HG02678 (cell line): ENCODE results near the gene VARS2.
"Not testable (repeated sequence)": the region's sequence is repeated elsewhere in the genome, so short reads cannot be mapped to it uniquely, and the experiment has no call there.

Source experiments
- ATAC-seq: cut with Tn5 transposase; IDR thresholded peaks from one replicate; pipeline ENCODE4 v1.9.1; 2021; ENCODE audit warnings: mild to moderate bottlenecking, moderate library complexity; ENCODE audit not compliant: unreplicated experiment

The VARS2 gene

DNA sequence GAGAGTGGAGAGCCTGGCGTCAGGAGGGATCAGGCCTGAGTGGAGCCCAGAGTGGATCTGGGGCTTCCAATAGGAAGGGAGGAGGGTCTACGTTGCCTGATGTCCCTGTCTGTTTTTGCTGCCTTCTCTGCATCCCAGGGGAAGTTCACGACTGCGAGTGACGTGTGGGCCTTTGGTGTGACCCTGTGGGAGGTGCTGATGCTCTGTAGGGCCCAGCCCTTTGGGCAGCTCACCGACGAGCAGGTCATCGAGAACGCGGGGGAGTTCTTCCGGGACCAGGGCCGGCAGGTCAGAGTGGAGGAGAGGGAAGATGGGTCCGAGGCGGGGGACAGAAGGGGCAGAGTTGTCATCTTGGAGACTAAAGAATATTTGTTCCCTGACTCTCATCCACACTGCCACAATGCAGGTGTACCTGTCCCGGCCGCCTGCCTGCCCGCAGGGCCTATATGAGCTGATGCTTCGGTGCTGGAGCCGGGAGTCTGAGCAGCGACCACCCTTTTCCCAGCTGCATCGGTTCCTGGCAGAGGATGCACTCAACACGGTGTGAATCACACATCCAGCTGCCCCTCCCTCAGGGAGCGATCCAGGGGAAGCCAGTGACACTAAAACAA is 15.2 kb upstream of the VARS2 start:
- ATAC-seq = no peak

GRCh38 chr6:30900863-30901417 is 13.1 kb upstream of the VARS2 start:
- no peak for ATAC-seq

DNA sequence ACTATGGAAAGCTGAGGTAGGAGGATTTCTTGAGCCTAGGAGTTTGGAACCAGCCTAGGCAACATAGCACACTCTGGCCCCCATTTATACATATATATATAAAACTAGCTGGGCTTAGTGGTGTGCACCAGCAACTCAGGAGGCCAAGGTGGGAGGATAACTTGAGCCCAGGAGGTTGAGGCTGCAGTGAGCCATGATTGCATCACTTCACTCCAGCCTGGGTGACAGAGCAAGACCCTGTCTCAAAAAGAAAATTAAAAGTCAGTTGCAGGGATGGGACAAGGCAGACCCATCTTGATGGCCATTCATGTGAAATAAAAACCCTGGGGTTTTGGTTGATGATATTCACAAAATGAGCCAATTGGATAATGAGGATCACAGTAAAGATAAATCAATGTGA is 12.6 kb upstream of the VARS2 start:
- no peak for ATAC-seq

DNA sequence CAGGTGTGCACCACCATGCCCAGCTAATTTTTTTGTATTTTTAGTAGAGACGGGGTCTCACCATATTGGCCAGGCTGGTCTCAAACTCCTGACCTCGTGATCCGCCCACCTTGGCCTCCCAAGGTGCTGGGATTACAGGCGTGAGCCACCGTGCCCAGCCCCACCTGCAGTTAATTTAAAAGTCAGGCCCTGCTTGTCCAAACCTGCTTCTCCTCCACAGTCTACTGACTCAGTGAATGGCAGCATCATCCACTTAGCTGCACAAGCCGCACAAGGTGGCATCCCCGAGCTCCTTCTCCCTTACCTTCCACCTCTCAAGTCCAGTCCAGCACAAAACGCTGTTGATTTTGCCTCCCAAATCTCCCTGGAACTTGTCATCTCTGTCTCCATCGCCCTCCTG is 11.8 kb upstream of the VARS2 start:
- ATAC-seq = not testable (repeated sequence)

DNA sequence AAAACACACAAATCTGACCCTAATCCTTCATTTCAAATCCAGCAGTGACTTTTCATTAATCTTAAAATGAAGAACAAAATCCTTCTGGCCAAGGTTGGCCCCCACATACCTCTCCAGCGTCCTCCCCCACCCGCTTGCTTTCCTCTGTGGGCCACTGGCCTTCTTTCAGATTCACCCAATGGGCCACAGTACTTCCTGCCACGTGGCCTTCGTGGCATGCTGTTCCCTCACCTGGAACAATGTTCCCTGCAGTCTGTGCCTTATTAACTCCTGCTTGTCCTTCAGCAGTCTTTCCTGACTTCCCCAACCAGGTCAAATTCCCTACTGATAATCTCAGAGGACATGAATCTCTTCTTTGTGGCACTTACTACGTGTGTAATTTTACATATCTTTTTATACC is 11.3 kb upstream of the VARS2 start:
- ATAC-seq = no peak

DNA sequence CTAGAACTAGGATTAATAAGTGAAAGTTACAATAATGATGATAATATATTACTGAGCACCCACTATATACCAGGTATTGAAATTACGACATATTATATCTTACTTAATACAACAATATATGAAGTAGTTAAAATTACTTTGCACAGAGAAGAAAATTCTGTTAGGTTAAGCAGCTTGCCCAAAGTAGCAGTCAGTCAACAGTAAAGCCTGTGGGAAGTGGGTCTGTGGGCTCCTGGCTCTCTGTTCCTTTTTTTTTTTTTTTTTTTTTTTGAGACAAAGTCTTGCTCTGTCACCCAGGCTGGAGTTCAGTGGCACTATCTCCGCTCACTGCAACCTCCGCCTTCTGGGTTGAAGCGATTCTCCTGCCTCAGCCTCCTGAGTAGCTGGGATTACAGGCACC is 10.8 kb upstream of the VARS2 start:
- ATAC-seq = no peak

GRCh38 chr6:30907290-30907757 is 6.7 kb upstream of the VARS2 start:
- ATAC-seq = not testable (repeated sequence)

- ATAC-seq = peak; percentile 91
Measured at GRCh38 chr6:30907758-30908591, 6.1 kb upstream of the VARS2 start, which contains the start of gene GTF2H4. TSS of gene GTF2H4 (plus strand) at chr6:30908207.

DNA sequence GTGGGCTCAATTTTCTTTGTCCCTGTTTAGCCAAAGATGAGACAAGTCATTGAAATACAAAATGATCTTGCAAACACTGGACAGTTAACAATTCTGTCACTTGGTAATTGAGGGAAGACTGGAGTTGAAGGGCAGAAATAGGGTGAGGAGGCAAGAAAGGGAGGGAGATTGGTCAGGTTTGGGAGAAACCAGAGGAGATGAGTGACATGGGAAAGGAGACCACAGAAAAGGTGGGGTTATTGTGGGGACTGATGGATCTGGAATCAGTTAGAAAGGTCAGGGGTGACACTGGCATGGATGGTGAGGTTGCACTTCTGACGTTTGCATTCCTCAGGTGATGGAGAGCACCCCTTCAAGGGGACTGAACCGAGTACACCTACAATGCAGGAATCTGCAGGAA is 5.3 kb upstream of the VARS2 start:
- no peak for ATAC-seq

DNA sequence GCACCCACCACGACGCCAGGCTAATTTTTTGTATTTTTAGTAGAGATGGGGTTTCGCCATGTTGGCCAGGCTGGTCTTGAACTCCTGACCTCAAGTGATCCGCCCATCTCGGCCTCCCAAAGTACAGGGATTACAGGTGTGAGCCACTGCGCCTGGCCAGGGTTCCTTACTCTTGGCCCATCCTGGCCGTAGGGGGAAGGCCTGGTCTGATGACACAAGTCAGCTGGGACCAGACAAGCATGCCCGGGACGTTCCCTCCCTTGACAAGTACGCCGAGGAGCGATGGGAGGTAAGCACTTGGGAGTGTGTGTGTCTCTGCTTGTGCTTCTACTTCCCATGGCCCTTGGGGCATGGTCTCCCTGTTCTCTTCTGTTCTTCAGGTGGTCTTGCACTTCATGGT is 3.6 kb upstream of the VARS2 start:
- ATAC-seq = not testable (repeated sequence)

DNA sequence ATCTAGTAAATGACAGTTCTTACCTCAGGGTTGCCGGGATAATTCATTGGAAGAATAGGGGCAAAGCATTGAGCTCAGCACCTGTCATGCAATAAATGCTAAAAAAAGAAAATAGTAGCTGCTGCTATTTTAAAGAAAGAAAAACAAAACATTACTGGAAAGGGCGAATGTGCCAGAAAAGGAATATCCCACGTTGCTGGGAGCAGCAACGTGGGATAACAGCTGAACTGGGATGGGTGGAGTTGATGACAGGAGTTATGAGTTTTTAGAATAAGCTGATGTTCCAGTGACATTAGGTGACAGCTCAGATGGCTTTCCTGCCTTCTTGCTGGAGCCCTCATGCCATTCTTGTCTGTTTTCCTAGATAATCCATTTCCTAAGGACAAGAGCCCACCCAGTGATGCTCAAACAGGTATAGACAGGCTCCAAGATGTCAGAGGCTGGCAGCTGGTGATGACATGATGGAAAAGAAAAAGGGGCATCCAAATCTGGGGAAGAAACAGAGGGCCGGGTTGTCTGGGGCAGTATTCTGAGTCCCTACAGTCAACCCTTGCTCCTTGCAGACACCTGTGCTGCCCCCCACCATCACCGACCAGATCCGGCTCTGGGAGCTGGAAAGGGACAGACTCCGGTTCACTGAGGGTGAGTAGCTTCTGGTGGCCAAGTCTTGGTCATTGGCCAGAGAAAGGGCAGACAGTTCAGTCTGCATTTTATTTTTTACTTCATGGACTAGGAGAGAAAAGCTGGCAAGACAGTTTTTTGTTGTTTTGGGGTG is 1.1 kb upstream of the VARS2 start:
- ATAC-seq = no peak

DNA sequence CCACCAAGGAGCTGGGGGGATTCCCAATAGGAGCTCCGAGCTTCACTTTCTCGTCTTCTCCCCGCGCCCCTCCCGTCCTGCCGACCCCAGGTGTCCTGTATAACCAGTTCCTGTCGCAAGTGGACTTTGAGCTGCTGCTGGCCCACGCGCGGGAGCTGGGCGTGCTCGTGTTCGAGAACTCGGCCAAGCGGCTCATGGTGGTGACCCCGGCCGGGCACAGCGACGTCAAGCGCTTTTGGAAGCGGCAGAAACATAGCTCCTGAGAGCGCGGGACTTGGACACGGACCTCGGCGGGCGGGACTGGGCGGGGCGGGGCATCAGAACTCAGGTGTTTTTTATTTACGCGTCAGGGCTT is 340 bp upstream of the VARS2 start:
- no peak for ATAC-seq

DNA sequence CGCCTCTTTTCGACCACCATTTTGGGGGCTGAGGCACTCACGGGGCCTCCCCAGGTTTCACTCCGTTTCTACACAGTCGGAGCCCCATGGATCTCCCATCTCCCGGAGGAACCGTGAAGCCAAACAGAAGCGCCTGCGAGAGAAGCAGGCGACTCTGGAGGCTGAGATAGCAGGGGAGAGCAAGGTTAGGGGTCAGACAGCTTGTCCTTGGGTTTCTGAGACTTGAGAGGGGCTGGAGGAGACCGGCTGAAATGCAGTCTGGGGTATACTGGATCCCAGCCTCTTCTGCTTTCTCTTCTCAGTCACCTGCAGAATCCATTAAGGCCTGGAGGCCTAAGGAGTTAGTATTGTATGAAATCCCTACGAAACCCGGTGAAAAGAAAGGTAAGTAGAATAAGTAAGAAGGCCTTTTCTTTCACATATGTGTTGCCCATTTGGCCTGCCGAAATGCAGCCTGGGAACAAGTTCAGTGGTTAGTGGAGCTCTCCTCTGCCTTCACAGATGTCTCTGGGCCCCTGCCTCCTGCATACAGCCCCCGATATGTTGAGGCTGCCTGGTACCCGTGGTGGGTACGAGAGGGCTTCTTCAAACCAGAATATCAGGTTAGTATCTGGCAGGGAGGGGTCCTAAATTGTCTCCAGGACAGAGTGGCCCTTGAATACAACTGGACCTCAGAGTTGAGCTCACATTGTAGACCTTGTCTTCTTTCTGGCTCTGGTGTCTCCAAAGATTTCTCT is 984 bp downstream of the VARS2 start:
- ATAC-seq = no peak

DNA sequence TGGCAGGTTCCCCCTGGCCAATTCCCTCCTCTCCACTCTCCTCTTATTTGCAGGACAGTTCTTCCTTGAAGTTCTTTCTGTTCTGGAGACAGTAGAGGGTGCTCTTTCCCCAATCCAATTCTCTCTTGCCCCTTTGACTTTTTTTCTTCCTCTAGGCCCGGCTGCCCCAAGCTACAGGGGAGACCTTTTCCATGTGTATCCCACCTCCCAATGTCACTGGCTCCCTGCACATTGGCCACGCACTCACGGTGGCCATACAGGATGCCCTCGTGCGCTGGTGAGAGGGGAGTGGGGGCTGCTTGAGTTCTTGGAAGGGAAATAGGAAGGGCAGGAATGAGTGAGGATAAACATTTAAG is 1.5 kb downstream of the VARS2 start:
- ATAC-seq = no peak

DNA sequence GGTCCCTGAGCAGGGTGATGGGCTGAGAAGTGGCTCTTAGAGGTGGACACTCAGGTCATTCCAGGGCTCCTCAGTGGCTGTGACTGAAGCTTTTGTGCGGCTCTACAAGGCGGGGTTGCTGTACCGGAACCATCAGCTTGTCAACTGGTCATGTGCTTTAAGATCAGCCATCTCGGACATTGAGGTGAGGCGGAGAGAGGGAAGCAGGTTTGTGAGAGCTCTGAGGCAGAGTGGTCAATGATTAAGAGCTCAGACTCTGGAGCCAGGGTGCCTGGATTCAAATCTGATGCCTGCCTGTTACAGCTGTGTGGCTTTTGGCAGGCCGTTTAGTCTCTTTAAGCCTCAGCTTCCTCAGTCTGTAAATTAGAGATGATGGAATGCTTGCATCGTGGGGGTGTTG is 3.0 kb downstream of the VARS2 start:
- ATAC-seq = no peak

GRCh38 chr6:30917487-30917886 is 3.4 kb downstream of the VARS2 start:
- ATAC-seq = no peak

- no peak for ATAC-seq
Measured at GRCh38 chr6:30918670-30919069, 4.6 kb downstream of the VARS2 start.

DNA sequence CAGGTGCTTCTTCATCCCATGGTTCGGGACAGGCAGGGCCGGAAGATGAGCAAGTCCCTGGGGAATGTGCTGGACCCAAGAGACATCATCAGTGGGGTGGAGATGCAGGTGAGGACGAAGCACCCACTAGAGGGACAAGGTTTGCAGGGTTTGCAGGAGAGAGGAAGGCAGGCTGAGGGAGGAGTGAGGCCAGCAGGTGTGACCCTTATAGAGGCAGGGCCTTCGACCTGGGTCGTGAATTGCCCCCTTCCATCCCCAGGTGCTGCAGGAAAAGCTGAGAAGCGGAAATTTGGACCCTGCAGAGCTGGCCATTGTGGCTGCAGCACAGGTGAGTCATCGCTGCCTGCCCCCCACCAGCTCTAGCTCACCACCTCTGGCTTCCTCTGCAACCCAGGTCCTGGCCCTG is 8.4 kb downstream of the VARS2 start:
- ATAC-seq = no peak

DNA sequence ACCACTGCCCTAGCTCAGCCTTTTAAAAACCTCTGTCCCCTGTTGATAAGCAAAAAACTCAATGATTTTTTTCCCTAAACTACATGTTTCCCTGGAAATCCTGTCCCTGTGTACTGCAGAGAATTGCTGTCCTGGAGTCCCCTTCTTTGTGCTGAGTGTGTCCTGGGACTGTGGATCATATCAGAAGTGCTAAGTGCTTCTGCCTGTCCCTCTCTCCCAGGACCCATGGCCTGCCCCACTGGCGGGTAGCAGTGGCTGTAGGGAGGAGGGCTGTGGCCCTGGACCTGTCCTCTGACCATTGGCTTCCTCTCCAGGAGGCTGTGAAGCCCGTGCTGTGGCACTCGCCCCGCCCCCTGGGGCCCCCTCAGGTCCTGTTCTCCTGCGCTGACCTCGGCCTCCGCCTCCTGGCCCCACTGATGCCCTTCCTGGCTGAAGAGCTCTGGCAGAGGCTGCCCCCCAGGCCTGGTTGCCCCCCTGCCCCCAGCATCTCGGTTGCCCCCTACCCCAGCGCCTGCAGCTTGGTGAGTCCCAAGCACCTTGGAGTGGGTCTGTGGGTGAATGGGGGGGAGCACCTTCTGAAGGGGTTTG is 10.1 kb downstream of the VARS2 start:
- ATAC-seq = not testable (repeated sequence)

DNA sequence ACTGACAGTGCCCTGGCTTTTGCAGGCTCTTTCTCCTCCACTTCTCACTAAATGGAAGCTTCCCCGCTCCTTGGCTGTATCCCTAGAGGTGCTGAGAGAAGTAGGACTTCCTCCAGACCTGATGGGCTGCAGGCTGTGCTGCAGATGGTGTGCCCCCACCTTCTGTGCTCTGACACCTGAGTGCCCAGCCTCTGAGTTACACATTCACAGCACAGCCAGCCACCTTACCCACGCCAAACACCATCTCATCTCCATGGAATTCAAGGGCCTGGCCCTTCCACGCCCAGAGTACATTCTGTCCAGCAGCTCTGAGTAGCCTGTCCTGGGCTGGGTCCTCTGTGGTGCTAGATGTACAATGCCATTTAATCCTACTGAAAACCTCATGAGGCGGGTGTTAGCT is 12.6 kb downstream of the VARS2 start:
- no peak for ATAC-seq
